ENCODE results near the gene MEGF11.

DNA sequence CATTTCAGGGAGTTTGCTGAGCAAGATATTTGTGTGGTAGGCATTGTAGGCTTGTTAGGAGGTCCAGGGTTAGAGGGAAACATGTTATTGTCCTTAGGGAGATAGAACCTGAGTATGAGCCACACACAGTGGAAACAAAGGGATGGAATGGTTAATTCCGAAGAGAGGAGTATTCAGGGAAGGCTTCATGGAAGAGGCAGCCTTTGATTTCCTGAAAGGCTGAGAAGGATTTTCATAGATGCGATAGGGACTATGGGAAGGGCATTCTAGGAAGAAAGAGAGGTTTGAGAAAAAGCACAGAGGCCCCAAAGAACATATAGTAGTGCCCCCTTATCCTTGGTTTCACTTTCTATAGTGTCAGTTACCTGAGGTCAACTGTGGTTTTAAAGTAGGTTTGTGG, 302.5 kb downstream of the MEGF11 start:
- no peak for TF ChIP-seq CTCF (IDR thresholded peaks at IDR 0.05)
- TF ChIP-seq EP300 (IDR thresholded peaks at IDR 0.05): no peak
- no peak for TF ChIP-seq POLR2A (IDR thresholded peaks at IDR 0.05)
